SH-SY5Y (cell line): Measurements from ENCODE around the gene VSTM4.

Experiments
- GATA2 ChIP-seq: IDR thresholded peaks from 2 replicates; pipeline ENCODE4 v1.6.1; 2011; ENCODE audit warnings: mild to moderate bottlenecking, low read depth, low read length
- GATA3 ChIP-seq: IDR thresholded peaks from 2 replicates; pipeline ENCODE4 v1.6.1; 2011; ENCODE audit warnings: low read depth, mild to moderate bottlenecking, low read length, moderate library complexity

DNA sequence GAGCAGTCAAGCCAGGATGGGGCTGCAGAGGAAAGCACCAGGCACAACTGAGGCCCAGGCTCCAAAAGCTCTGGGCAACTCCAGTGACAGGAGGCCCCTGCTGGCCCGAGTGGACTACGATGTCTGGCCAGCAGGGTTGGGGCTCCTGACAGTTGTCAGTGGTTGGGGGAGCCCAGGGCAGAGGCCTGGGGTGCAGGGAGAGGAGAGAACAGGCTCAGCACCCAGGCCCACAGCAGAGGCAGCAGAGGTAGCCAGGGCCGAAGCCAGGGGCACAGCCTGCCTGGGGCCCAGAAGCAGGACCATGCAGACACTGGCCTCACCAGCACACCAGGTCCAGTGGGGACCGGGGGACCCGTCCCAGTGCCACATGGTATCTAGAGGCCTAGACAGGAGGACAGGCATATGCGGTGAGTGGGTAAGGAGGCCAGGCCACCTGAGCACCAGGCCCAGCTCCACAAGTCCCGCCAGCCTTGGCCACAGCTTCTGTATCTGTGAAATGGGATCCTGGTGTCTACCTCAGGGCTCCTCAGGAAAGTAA lies 129.6 kb downstream of the VSTM4 start:
- TF ChIP-seq GATA3 (no peak), GATA2 (no peak)
